Stomach (tissue), 4 donors: ENCODE results near the gene NOTCH3.

Experiments
- POLR2A ChIP-seq, 4 donors: fragments of 450-650 bp; IDR thresholded peaks; one replicate each; pipeline ENCODE4 v1.6.1; 2016; ENCODE audit warnings: antibody characterized with exemption in 4 of 4, control low read depth in 2 of 4, mild to moderate bottlenecking in 1 of 4, moderate library complexity in 1 of 4
- POLR2AphosphoS5 ChIP-seq, 3 donors: sonication (generic); formaldehyde crosslinking; IDR thresholded peaks; one replicate each; pipeline ENCODE4 v1.6.1; 2016; ENCODE audit warnings: antibody characterized with exemption in 3 of 3
- TF ChIP-seq, protein P1 (sequence below), 7 experiments: fragments of 450-650 bp in 4 of 7; fragments of 200-600 bp in 3 of 7; sonication (generic) in 3 of 7; IDR thresholded peaks; one replicate each; pipeline ENCODE4 v1.5.1; 2016 to 2019; ENCODE audit warnings: antibody characterized with exemption in 7 of 7, control low read depth in 2 of 7, mild to moderate bottlenecking in 1 of 7

DNA sequence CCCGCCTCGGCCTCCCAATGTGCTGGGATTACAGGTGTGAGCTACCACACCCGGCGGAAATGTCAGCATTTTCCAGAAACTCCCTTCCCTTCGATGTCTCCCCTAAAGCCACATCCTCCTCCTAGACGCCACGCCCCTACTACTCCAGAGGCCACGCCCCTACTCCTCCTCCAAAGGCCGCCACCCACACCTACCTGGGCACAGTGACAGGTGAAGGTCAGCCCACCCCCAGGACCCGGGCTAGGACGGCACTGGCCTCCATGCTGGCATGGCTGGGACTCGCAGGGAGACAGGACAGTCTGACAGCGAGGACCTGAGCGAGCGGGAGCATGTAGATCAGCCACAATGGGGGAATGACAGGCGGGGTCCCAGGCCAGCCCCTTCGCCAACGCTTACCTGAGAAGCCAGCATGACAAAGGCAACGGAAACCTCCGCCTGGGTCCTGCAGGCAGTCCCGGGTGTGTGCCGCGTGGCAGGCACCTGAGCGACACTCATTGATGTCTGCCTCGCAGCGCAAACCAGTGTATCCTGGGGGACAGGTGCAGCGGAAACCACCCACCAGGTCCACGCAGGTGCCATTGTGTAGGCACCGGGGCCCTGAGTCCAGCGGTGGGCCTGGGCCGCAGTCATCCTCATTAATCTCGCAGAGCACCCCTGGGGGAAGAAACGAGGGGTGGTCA, 22.0 kb downstream of the NOTCH3 start:
- TF ChIP-seq POLR2AphosphoS5 (IDR thresholded peaks at IDR 0.05) = no peak
- TF ChIP-seq, protein P1, sequence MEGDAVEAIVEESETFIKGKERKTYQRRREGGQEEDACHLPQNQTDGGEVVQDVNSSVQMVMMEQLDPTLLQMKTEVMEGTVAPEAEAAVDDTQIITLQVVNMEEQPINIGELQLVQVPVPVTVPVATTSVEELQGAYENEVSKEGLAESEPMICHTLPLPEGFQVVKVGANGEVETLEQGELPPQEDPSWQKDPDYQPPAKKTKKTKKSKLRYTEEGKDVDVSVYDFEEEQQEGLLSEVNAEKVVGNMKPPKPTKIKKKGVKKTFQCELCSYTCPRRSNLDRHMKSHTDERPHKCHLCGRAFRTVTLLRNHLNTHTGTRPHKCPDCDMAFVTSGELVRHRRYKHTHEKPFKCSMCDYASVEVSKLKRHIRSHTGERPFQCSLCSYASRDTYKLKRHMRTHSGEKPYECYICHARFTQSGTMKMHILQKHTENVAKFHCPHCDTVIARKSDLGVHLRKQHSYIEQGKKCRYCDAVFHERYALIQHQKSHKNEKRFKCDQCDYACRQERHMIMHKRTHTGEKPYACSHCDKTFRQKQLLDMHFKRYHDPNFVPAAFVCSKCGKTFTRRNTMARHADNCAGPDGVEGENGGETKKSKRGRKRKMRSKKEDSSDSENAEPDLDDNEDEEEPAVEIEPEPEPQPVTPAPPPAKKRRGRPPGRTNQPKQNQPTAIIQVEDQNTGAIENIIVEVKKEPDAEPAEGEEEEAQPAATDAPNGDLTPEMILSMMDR (IDR thresholded peaks at IDR 0.05) = no peak
- TF ChIP-seq POLR2A (IDR thresholded peaks at IDR 0.05) = no peak
